Measurements from ENCODE around the gene GFOD1. TPM values are rescaled to one million over a fixed set of nuclear protein-coding genes. Genes with fewer than 3 reads are reported as not detected.

Gene GFOD1
- total and polyA plus RNA-seq, 5 donors: 30.3 to 81.7 (median 54.0) TPM

DNA sequence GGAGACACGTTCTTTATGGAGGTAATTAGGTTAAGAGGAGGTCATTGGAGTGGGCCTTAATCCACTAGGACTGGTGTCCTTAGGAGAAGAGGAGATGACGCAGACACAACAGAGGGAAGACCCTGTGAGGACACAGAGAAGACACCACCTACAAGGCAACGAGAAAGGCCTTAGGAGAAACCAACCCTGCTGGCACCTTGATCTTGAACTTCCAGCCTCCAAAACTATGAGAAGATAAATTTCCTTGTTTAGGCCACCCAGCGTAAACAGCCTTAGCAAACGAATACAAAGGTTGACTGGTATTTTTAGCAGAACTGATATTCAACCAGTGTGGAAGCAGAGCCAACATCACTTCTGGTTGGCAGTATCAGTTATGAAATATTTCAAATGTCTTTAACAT, 75.2 kb downstream of the GFOD1 start:
- Histone ChIP-seq H3K9me3 (ENCODE audit: control insufficient read depth, low read length) (no peaks in the 10 kb centered on the region), H3K4me1 (ENCODE audit: control insufficient read depth, insufficient read depth, low read length) (peaks cover 26% of the 10 kb centered on the region), H3K27ac (ENCODE audit: low read length) (peak overlapping the region; percentile 94), H3K27me3 (ENCODE audit: control insufficient read depth, insufficient read depth) (no peaks in the 10 kb centered on the region), H3K4me3 (ENCODE audit: low read length) (no peak overlapping the region)
- no peak for ATAC-seq
- WGBS: 78% methylated on average over 5 of the region's 5 CpGs
- DNase-seq: no peak
- intact Hi-C loops (cut with DNase I): loop anchor here in 2 of 4 donors (10.0 kb wide), 2 partner anchors 63 to 77 kb away; no protein-coding TSS in a partner anchor

DNA sequence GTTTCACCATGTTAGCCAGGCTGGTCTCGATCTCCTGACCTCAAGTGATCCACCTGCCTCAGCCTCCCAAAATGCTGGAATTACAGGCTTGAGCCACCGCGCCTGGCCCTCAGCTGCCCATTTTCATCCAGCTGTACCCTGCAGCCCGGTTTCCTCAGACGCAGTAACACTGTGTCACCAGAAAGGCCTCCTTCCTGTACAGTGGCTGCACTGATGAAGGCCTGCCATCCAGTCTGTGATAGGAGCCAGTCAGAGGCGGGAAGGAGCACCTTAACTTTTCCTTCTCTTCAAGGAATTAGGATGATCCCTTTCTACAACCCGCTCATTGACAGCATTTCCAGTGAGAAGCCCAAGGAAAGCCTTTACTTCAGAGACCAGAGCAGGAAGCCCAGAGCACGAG, 75.9 kb downstream of the GFOD1 start:
- Histone ChIP-seq H3K4me3 (ENCODE audit: low read length) (no peak overlapping the region), H3K4me1 (ENCODE audit: control insufficient read depth, insufficient read depth, low read length) (peaks cover 32% of the 10 kb centered on the region), H3K9me3 (ENCODE audit: control insufficient read depth, low read length) (no peaks in the 10 kb centered on the region), H3K27ac (ENCODE audit: low read length) (peak overlapping the region; percentile 94), H3K27me3 (ENCODE audit: control insufficient read depth, insufficient read depth) (no peaks in the 10 kb centered on the region)
- ATAC-seq: no peak
- WGBS: 91% methylated on average over 8 of the region's 8 CpGs
- intact Hi-C loops (cut with DNase I): loop anchor here in 2 of 4 donors (10.0 kb wide), 2 partner anchors 63 to 77 kb away; no protein-coding TSS in a partner anchor
- no peak for DNase-seq

DNA sequence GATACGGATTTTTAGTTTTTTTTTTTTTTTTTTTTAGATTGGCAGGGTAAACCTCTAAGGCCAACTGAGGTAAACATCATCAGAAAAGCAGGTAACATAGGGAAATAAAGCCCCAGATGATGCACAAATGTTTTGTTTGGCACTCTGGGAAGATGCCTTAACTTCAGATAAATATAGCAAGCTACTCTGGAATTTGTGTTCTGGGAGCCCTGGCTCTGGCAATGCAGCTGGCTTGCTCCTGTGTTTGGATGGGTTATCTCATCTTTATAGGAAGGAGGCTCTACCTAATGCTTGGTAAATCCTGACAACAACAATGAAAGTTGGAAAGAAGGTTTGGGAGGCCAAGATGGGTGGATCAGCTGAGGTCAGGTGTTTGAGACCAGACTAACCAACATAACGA, 77.4 kb downstream of the GFOD1 start:
- no peak for ATAC-seq
- Histone ChIP-seq H3K27me3 (ENCODE audit: control insufficient read depth, insufficient read depth) (no peaks in the 10 kb centered on the region), H3K9me3 (ENCODE audit: control insufficient read depth, low read length) (no peaks in the 10 kb centered on the region), H3K4me1 (ENCODE audit: control insufficient read depth, insufficient read depth, low read length) (peaks cover 29% of the 10 kb centered on the region), H3K27ac (ENCODE audit: low read length) (peak overlapping the region; percentile 34), H3K4me3 (ENCODE audit: low read length) (no peak overlapping the region)
- no peak for DNase-seq
- WGBS: 72% methylated on average over 2 of the region's 2 CpGs
- intact Hi-C loops (cut with DNase I): loop anchor here in 2 of 4 donors (10.0 kb wide), 2 partner anchors 65 to 75 kb away; no protein-coding TSS in a partner anchor

- Histone ChIP-seq H3K27me3 (ENCODE audit: control insufficient read depth, insufficient read depth) (no peaks in the 10 kb centered on the region), H3K9me3 (ENCODE audit: control insufficient read depth, low read length) (no peaks in the 10 kb centered on the region), H3K27ac (ENCODE audit: low read length) (peak overlapping the region; percentile 99), H3K4me3 (ENCODE audit: low read length) (no peak overlapping the region), H3K4me1 (ENCODE audit: control insufficient read depth, insufficient read depth, low read length) (peaks cover 30% of the 10 kb centered on the region)
- WGBS: 66% methylated on average over 12 of the region's 12 CpGs
- ATAC-seq (peak; percentile 77 to 78), DNase-seq (peak; percentile 65 to 79 (median 68))
- intact Hi-C loops (cut with DNase I): no loop called here
Measured at GRCh38 chr6:13407709-13408695, 79.4 kb downstream of the GFOD1 start.

DNA sequence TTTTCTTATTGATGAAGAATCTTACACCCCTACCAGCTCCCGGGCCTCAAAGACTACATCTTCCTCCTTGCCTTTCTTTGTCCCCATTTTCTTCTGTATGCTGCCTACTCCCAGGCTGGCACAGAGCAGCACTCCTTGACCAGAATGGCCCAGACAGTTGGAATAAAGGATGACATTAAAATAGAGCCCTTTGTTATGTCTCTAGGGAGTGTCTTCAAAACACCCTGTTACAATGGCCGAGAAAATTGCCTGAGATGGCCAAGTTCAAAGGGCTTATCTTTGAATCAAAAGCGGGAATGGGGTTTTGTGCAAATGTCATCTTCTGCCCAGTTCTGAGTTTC, 80.1 kb downstream of the GFOD1 start:
- no peak overlapping the region for H3K4me3 ChIP-seq (ENCODE audit: low read length)
- WGBS: 75% methylated on average over 3 of the region's 3 CpGs
- no peaks in the 10 kb centered on the region for H3K27me3 ChIP-seq (ENCODE audit: control insufficient read depth, insufficient read depth)
- H3K4me1 ChIP-seq (ENCODE audit: control insufficient read depth, insufficient read depth, low read length): peaks cover 27% of the 10 kb centered on the region
- DNase-seq: no peak
- no peaks in the 10 kb centered on the region for H3K9me3 ChIP-seq (ENCODE audit: control insufficient read depth, low read length)
- no peak for ATAC-seq
- H3K27ac ChIP-seq (ENCODE audit: low read length): peak overlapping the region; percentile 99
- intact Hi-C loops (cut with DNase I): no loop called here

DNA sequence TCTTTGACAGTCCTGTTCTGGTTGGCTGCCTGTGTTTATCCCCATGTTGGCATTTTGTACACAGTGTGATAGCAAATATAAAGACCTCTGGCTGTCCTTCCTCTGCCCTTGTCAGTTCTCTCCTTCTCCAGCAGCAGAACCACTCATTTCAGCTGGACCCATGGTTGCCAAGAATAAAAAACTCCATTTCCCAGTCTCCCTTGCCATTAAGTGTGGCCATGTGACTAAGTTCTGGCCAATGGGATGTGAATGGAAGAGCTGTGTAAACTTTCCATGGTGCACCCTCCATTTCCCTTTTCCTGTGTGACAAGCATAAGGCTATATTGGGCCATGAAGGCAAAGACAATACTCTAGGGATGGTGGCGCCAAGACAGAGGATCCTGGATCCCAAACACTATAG, 80.6 kb downstream of the GFOD1 start:
- Histone ChIP-seq H3K4me3 (ENCODE audit: low read length) (no peak overlapping the region), H3K4me1 (ENCODE audit: control insufficient read depth, insufficient read depth, low read length) (peaks cover 27% of the 10 kb centered on the region), H3K9me3 (ENCODE audit: control insufficient read depth, low read length) (no peaks in the 10 kb centered on the region), H3K27ac (ENCODE audit: low read length) (peak overlapping the region; percentile 99), H3K27me3 (ENCODE audit: control insufficient read depth, insufficient read depth) (no peaks in the 10 kb centered on the region)
- whole genome bisulfite sequencing: 71% methylated on average over 1 of the region's 1 CpG
- DNase-seq (no peak), ATAC-seq (peak; percentile 69 to 83)
- intact Hi-C loops (cut with DNase I): no loop called here

DNA sequence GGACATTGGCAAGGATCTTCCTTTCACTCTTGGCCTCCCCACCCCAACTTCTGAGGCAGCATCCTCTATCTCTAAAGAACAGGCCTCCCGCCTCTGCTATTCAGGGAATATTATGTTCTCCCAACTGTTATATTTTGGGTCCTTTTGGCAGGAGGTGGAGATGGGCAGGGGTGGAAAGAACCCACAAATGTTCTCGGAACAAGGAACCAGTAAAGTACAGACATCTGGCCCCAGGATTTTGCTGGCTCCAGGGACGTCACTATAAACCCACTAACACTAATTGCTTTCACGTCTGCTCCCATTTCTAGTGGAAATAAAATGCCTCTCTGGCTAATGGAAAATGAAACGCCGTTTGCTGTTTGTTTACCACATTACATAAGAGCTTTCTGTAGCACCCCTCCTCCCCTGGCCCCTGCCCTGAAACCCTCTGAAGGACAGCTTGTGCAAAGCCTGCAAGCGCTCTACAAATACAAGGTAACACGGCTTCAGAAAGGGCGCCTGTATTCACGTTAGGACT, 81.4 kb downstream of the GFOD1 start:
- no peaks in the 10 kb centered on the region for H3K9me3 ChIP-seq (ENCODE audit: control insufficient read depth, low read length)
- whole genome bisulfite sequencing: 62% methylated on average over 10 of the region's 10 CpGs
- H3K4me1 ChIP-seq (ENCODE audit: control insufficient read depth, insufficient read depth, low read length): peaks cover 24% of the 10 kb centered on the region
- intact Hi-C loops (cut with DNase I): no loop called here
- ATAC-seq: no peak
- no peak overlapping the region for H3K4me3 ChIP-seq (ENCODE audit: low read length)
- no peaks in the 10 kb centered on the region for H3K27me3 ChIP-seq (ENCODE audit: control insufficient read depth, insufficient read depth)
- H3K27ac ChIP-seq (ENCODE audit: low read length): peak overlapping the region; percentile 99
- no peak for DNase-seq

- Histone ChIP-seq H3K27ac (ENCODE audit: low read length) (peak overlapping the region; percentile 95), H3K9me3 (ENCODE audit: control insufficient read depth, low read length) (no peaks in the 10 kb centered on the region), H3K27me3 (ENCODE audit: control insufficient read depth, insufficient read depth) (no peaks in the 10 kb centered on the region), H3K4me1 (ENCODE audit: control insufficient read depth, insufficient read depth, low read length) (peaks cover 24% of the 10 kb centered on the region), H3K4me3 (ENCODE audit: low read length) (no peak overlapping the region)
- intact Hi-C loops (cut with DNase I): no loop called here
- ATAC-seq (no peak), DNase-seq (no peak)
Measured at GRCh38 chr6:13404892-13405254, 82.5 kb downstream of the GFOD1 start.

DNA sequence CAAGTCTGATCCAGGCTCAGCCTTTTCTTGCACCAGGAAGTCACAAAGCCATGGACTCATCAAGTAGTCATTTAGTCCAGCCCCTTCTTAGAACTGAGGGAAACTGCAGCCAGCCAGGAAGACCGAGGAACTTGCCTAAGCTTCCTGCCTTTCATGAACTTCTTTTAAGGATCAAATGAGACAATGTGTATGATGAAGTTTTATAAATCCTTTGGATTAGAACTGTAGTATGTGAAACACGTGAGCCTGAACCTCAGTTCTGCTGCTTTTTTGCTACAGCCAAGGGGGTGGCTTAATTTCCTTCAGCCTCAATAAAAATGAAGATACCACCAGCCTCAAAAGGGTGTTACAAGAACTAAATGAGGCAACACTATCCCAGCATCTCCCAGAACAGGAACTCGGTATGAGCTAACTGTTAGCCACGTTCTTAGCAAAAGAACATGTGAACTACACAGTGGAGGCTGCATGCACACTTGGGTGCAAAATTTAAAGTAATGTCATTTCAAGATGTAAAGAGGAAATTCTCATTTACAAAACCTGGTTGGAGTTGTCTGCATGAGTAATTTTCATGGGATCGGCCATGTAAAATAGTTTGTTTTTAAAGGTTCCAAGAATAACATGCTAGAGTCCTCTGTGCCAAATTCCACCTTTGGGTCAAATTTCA, 83.0 kb downstream of the GFOD1 start:
- no peak for DNase-seq

GRCh38 chr6:13402711-13403110, 84.7 kb downstream of the GFOD1 start:
- DNase-seq (no peak), ATAC-seq (no peak)
- intact Hi-C loops (cut with DNase I): no loop called here
- Histone ChIP-seq H3K27me3 (ENCODE audit: control insufficient read depth, insufficient read depth) (no peaks in the 10 kb centered on the region), H3K27ac (ENCODE audit: low read length) (no peak overlapping the region), H3K4me1 (ENCODE audit: control insufficient read depth, insufficient read depth, low read length) (peaks cover 19% of the 10 kb centered on the region), H3K4me3 (ENCODE audit: low read length) (no peak overlapping the region), H3K9me3 (ENCODE audit: control insufficient read depth, low read length) (no peaks in the 10 kb centered on the region)
- WGBS: 85% methylated on average over 3 of the region's 3 CpGs

More for the DNA sequence above, 83.0 kb downstream of the GFOD1 start:
- Histone ChIP-seq H3K27ac (ENCODE audit: low read length) (peak overlapping the region; percentile 95), H3K9me3 (ENCODE audit: control insufficient read depth, low read length) (no peaks in the 10 kb centered on the region), H3K27me3 (ENCODE audit: control insufficient read depth, insufficient read depth) (no peaks in the 10 kb centered on the region), H3K4me1 (ENCODE audit: control insufficient read depth, insufficient read depth, low read length) (peaks cover 24% of the 10 kb centered on the region), H3K4me3 (ENCODE audit: low read length) (no peak overlapping the region)
- intact Hi-C loops (cut with DNase I): no loop called here
- WGBS: 18% methylated on average over 5 of the region's 5 CpGs
- peak in 1 of 2 donors; percentile 65 for ATAC-seq

- peaks cover 18% of the 10 kb centered on the region for H3K4me1 ChIP-seq (ENCODE audit: control insufficient read depth, insufficient read depth, low read length)
- ATAC-seq (no peak), DNase-seq (no peak)
- 79% methylated on average over 3 of the region's 3 CpGs for WGBS
- no peak overlapping the region for H3K27ac ChIP-seq (ENCODE audit: low read length)
- no peak overlapping the region for H3K4me3 ChIP-seq (ENCODE audit: low read length)
- no peaks in the 10 kb centered on the region for H3K9me3 ChIP-seq (ENCODE audit: control insufficient read depth, low read length)
- intact Hi-C loops (cut with DNase I): no loop called here
- no peaks in the 10 kb centered on the region for H3K27me3 ChIP-seq (ENCODE audit: control insufficient read depth, insufficient read depth)
Measured at GRCh38 chr6:13400772-13401171, 86.6 kb downstream of the GFOD1 start.
